Measurements from ENCODE around the gene C4orf46.

C4orf46 gene

GRCh38 chr4:158649111-158649680 lies 22.5 kb downstream of the C4orf46 start:
- TF ChIP-seq, protein P1, sequence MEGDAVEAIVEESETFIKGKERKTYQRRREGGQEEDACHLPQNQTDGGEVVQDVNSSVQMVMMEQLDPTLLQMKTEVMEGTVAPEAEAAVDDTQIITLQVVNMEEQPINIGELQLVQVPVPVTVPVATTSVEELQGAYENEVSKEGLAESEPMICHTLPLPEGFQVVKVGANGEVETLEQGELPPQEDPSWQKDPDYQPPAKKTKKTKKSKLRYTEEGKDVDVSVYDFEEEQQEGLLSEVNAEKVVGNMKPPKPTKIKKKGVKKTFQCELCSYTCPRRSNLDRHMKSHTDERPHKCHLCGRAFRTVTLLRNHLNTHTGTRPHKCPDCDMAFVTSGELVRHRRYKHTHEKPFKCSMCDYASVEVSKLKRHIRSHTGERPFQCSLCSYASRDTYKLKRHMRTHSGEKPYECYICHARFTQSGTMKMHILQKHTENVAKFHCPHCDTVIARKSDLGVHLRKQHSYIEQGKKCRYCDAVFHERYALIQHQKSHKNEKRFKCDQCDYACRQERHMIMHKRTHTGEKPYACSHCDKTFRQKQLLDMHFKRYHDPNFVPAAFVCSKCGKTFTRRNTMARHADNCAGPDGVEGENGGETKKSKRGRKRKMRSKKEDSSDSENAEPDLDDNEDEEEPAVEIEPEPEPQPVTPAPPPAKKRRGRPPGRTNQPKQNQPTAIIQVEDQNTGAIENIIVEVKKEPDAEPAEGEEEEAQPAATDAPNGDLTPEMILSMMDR (IDR thresholded peaks at IDR 0.05; ENCODE audit: extremely low read depth, missing control alignments) = no peak
- DNase-seq (ENCODE audit: low spot score) = no peak

DNA sequence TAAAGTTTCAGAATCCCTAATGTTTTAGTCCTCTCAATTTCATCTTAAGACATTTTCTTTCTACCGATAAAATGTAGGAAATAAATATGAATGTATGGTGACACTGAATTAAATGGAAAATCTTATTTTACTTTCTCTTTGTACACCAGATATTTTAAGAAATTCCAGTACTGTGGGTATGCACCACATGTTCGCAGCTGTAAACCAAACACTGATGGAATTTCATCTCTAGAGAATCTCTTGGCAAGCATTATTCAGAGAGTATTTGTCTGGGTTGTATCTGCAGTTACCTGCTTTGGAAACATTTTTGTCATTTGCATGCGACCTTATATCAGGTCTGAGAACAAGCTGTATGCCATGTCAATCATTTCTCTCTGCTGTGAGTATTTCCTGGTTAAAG lies 26.9 kb downstream of the C4orf46 start:
- TF ChIP-seq, protein P1 (IDR thresholded peaks at IDR 0.05; ENCODE audit: extremely low read depth, missing control alignments) = no peak

GRCh38 chr4:158644356-158644755 lies 27.3 kb downstream of the C4orf46 start:
- DNase-seq (ENCODE audit: low spot score) = no peak

More for the DNA sequence above, 26.9 kb downstream of the C4orf46 start:
- DNase-seq (ENCODE audit: low spot score) = no peak

DNA sequence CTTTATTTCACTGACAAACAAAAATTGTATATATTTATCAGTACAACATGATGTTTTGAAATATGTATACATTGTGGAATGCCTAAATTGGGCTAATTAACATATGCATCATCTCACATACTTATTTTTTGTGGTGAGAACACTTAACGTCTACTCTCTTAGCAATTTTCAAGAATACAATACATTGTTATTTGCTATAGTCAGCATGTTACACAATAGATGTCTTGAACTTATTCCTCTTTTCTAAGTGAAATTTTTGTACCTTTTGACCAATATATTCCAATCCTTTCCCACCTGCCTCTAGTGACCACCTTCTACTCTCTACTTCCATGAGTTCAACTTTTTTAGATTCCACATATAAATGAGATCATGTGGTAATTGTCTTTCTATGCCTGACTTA lies 35.1 kb downstream of the C4orf46 start:
- DNase-seq (ENCODE audit: low spot score) = no peak
- TF ChIP-seq, protein P1 (IDR thresholded peaks at IDR 0.05; ENCODE audit: extremely low read depth, missing control alignments) = no peak

More at GRCh38 chr4:158644356-158644755, 27.3 kb downstream of the C4orf46 start:
- TF ChIP-seq, protein P1 (IDR thresholded peaks at IDR 0.05; ENCODE audit: extremely low read depth, missing control alignments) = no peak

DNA sequence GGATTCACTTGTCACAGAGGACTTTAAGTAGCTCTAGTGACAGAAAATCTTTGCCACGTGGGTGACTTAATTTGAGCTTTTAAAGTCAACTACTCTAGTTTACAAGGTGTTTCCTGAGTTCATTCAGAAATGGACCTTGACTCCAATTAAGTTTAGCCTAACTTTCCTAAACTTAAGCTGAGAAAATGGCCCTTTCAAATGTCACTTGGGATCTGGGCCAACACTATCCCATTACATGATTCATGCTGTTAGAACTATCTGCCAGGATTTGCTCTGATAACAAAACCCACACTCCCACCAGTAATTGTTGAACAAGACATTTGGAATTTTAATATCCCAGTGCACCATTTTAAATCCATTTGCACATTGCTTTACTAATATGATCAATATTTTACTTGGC lies 40.8 kb downstream of the C4orf46 start:
- TF ChIP-seq, protein P1 (IDR thresholded peaks at IDR 0.05; ENCODE audit: extremely low read depth, missing control alignments) = no peak
- no peak for DNase-seq (ENCODE audit: low spot score)

DNA sequence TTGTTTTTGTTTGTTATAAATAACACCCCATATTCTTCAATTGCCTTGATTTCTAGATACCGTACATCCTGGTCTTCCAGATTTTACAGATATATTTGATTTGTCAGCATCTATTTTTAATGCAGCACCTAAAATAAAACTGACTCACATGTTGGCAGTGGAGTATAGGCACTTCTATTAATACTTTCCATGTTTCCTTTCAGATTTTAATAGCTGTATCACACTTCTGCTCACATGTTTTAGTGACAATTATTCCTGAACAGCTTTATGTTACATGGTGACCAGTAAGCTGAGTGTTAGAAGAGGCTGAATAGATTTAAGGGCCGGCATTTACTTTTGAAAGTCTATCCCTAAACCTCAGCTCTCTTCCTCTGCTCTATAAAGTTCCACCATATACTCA lies 46.1 kb downstream of the C4orf46 start:
- no peak for DNase-seq (ENCODE audit: low spot score)
- TF ChIP-seq, protein P1 (IDR thresholded peaks at IDR 0.05; ENCODE audit: extremely low read depth, missing control alignments) = no peak

- TF ChIP-seq, protein P1 (IDR thresholded peaks at IDR 0.05; ENCODE audit: extremely low read depth, missing control alignments) = peak; percentile 30
- peak; percentile 23 for DNase-seq (ENCODE audit: low spot score)
These were observed 46.7 kb downstream of the C4orf46 start for GRCh38 chr4:158624889-158625478.
